Mesenchymal stem cell (in vitro differentiated cells and primary cell): ENCODE measurements around the gene YWHAH. TPM values are rescaled to one million over a fixed set of nuclear protein-coding genes. Genes with fewer than 3 reads are reported as not detected.
A peak's percentile ranks its signal among the peaks of the same experiment; 100 is the strongest.

Source experiments
- DNase-seq: peaks from one replicate; pipeline ENCODE4 v3.0.0-alpha.2; 2013
- H2AFZ ChIP-seq: one replicate; pipeline ENCODE4 v1.6.1; 2013; ENCODE audit warnings: low read depth, mild to moderate bottlenecking, control low read depth, inconsistent platforms, low read length, moderate library complexity
- H2AK5ac ChIP-seq: 2 replicates; pipeline ENCODE4 v1.6.1; 2013; ENCODE audit warnings: low read length, moderate library complexity, mild to moderate bottlenecking, inconsistent platforms; ENCODE audit not compliant: severe bottlenecking
- H2BK120ac ChIP-seq: one replicate; pipeline ENCODE4 v1.6.1; 2013; ENCODE audit warnings: low read depth, mild to moderate bottlenecking, inconsistent platforms, low read length, moderate library complexity
- H2BK12ac ChIP-seq, 2 experiments: one replicate each; pipeline ENCODE4 v1.6.1; 2013; ENCODE audit warnings: inconsistent platforms in 2 of 2, low read length in 2 of 2, mild to moderate bottlenecking in 2 of 2, moderate library complexity in 2 of 2, control low read depth in 1 of 2
- H2BK15ac ChIP-seq: one replicate; pipeline ENCODE4 v1.6.1; 2013; ENCODE audit warnings: mild to moderate bottlenecking, low read depth, inconsistent platforms; ENCODE audit not compliant: poor library complexity, severe bottlenecking
- H2BK5ac ChIP-seq: 2 replicates; pipeline ENCODE4 v1.6.1; 2013; ENCODE audit warnings: low read depth, mild to moderate bottlenecking, low read length, control low read depth, inconsistent platforms; ENCODE audit not compliant: poor library complexity, severe bottlenecking
- H3K14ac ChIP-seq, 2 experiments: one replicate each; pipeline ENCODE4 v1.6.1; 2013; ENCODE audit warnings: inconsistent platforms in 2 of 2, low read length in 2 of 2, control low read depth in 1 of 2, mild to moderate bottlenecking in 1 of 2, moderate library complexity in 1 of 2
- H3K18ac ChIP-seq, 2 experiments: one replicate each; pipeline ENCODE4 v1.6.1; 2013; ENCODE audit warnings: inconsistent platforms in 2 of 2, low read length in 2 of 2, control low read depth in 1 of 2, low read depth in 1 of 2, mild to moderate bottlenecking in 1 of 2
- H3K23ac ChIP-seq, 2 experiments: one replicate each; pipeline ENCODE4 v1.6.1; 2013; ENCODE audit warnings: inconsistent platforms in 2 of 2, low read length in 2 of 2, mild to moderate bottlenecking in 2 of 2, moderate library complexity in 2 of 2, control low read depth in 1 of 2
- H3K27ac ChIP-seq: 2 replicates; pipeline ENCODE4 v1.5.1; 2013; ENCODE audit warnings: mild to moderate bottlenecking, moderate library complexity, low read length, control low read depth, inconsistent platforms; ENCODE audit not compliant: poor library complexity, severe bottlenecking
- H3K27me3 ChIP-seq, 2 experiments: 2 replicates each; pipeline versions ENCODE4 v1.6.1 to v1.7.0; 2013; ENCODE audit warnings: low read length in 2 of 2, mild to moderate bottlenecking in 2 of 2, moderate library complexity in 2 of 2, control low read depth in 1 of 2, inconsistent platforms in 1 of 2; ENCODE audit not compliant: control insufficient read depth in 1 of 2, insufficient read depth in 1 of 2
- H3K36me3 ChIP-seq, 2 experiments: 2 replicates each; pipeline versions ENCODE4 v1.6.1 to v1.7.0; 2013; ENCODE audit warnings: low read length in 2 of 2, control low read depth in 1 of 2, inconsistent platforms in 1 of 2, low read depth in 1 of 2, mild to moderate bottlenecking in 1 of 2; ENCODE audit not compliant: insufficient read depth in 2 of 2, control insufficient read depth in 1 of 2
- H3K4ac ChIP-seq, 2 experiments: one replicate each; pipeline ENCODE4 v1.6.1; 2013; ENCODE audit warnings: inconsistent platforms in 2 of 2, low read length in 2 of 2, mild to moderate bottlenecking in 2 of 2, moderate library complexity in 2 of 2, control low read depth in 1 of 2, low read depth in 1 of 2
- H3K4me1 ChIP-seq: 2 replicates; pipeline ENCODE4 v1.6.1; 2013; ENCODE audit warnings: low read depth, low read length, control low read depth; ENCODE audit not compliant: control insufficient read depth, insufficient read depth
- H3K4me2 ChIP-seq: 2 replicates; pipeline ENCODE4 v1.6.1; 2013; ENCODE audit warnings: low read length, mild to moderate bottlenecking, inconsistent platforms; ENCODE audit not compliant: poor library complexity, severe bottlenecking
- H3K4me3 ChIP-seq, 2 experiments: 2 replicates each; pipeline versions ENCODE4 v1.5.1 to v1.7.0; 2013; ENCODE audit warnings: low read length in 2 of 2, mild to moderate bottlenecking in 2 of 2, control low read depth in 1 of 2, low read depth in 1 of 2; ENCODE audit not compliant: insufficient read depth in 1 of 2
- H3K79me1 ChIP-seq: replicated peaks from 2 replicates; pipeline ENCODE4 v1.6.1; 2013; ENCODE audit warnings: mild to moderate bottlenecking, control low read depth, low read length, inconsistent platforms; ENCODE audit not compliant: poor library complexity, severe bottlenecking
- H3K9ac ChIP-seq: 2 replicates; pipeline ENCODE4 v1.7.0; 2013; ENCODE audit warnings: mild to moderate bottlenecking, low read length, moderate library complexity
- H3K9me3 ChIP-seq: 2 replicates; pipeline ENCODE4 v1.7.0; 2013; ENCODE audit warnings: mild to moderate bottlenecking, low read length; ENCODE audit not compliant: control insufficient read depth
- H4K8ac ChIP-seq: one replicate; pipeline ENCODE4 v1.6.1; 2013; ENCODE audit warnings: inconsistent platforms, mild to moderate bottlenecking, low read length, moderate library complexity
- H4K91ac ChIP-seq: one replicate; pipeline ENCODE4 v1.6.1; 2013; ENCODE audit warnings: mild to moderate bottlenecking, low read length, inconsistent platforms
- WGBS: methylation state at CpG from one replicate; pipeline ENCODE4 v1.1.7; 2013; ENCODE audit warnings: mixed read lengths; 5-methylcytosine and 5-hydroxymethylcytosine counted together
- polyA plus RNA-seq, 2 experiments: library from polyadenylated mRNA; stranded (reverse); fragments of 200-250 nt; gene quantifications; one replicate each; pipeline ENCODE4 v1.2.3, GENCODE V29; 2013

Gene YWHAH
- polyA plus RNA-seq (2013, experiment 1 of 2): 82.2 TPM
- 82.8 TPM for polyA plus RNA-seq (2013, experiment 2 of 2)

DNA sequence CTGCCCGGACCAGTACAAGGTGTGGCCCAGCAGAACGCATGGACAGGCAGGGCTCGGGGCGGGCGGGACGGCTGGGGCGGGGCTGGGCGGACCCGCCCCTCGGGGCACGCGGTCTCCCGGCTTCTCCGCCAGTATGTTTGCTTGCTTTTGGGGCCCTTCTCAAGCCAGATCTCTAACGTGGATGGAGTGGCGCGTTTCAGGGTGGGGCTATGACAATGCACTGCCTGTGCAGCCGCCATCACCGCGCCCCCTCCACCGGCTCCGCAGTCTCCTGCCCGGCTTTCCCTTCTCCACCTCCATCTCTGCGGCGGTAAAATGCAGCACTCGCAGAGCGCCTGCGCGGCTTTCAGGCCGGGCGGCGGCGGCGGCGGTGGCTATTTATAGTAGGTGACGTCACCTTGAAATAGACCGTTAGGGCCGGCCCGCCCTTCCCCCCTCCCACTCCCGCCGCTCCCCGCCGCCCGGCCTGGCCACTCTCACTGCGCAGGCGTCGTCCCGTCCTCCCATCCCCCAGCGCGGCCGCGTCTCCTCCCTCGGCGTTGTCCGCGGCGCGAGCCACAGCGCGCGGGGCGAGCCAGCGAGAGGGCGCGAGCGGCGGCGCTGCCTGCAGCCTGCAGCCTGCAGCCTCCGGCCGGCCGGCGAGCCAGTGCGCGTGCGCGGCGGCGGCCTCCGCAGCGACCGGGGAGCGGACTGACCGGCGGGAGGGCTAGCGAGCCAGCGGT is at the start of gene YWHAH:
TSS of gene YWHAH (plus strand) at position 558 of the 722 bp plus-strand sequence. CDS start 199 bp downstream, outside the sequence.
- H3K4me3 ChIP-seq: peak within 1 kb of the TSS; percentile 94 to 100
- H3K23ac ChIP-seq: peak within 1 kb of the TSS in 1 of 2 experiments; percentile 94
- no peaks in the 10 kb centered on the region for H3K9me3 ChIP-seq
- peak within 1 kb of the TSS; percentile 93 for H2AFZ ChIP-seq
- H3K36me3 ChIP-seq: peaks cover 7 to 17% of the 10 kb centered on the region in 2 experiments
- peak within 1 kb of the TSS; percentile 95 for H3K9ac ChIP-seq
- peak within 1 kb of the TSS; percentile 87 to 94 for H3K4ac ChIP-seq
- peak within 1 kb of the TSS; percentile 94 to 97 for H3K14ac ChIP-seq
- H2BK5ac ChIP-seq: peak within 1 kb of the TSS; percentile 95
- H4K91ac ChIP-seq: peak within 1 kb of the TSS; percentile 99
- peak; percentile 93 for DNase-seq
- H2BK12ac ChIP-seq: peak within 1 kb of the TSS; percentile 82 to 92
- peak within 1 kb of the TSS; percentile 96 for H4K8ac ChIP-seq
- peak within 1 kb of the TSS; percentile 79 for H2BK120ac ChIP-seq
- H3K79me1 ChIP-seq: no peaks in the 10 kb centered on the region
- no peaks in the 10 kb centered on the region for H3K27me3 ChIP-seq
- peak within 1 kb of the TSS; percentile 94 for H3K4me2 ChIP-seq
- H2AK5ac ChIP-seq: peak within 1 kb of the TSS; percentile 49
- peak within 1 kb of the TSS; percentile 99 for H3K18ac ChIP-seq
- WGBS: under 1% methylated on average over 52 of the region's 86 CpGs
- peak within 1 kb of the TSS; percentile 82 for H2BK15ac ChIP-seq
- H3K4me1 ChIP-seq: peaks cover 8% of the 10 kb centered on the region
- peak within 1 kb of the TSS; percentile 77 for H3K27ac ChIP-seq

DNA sequence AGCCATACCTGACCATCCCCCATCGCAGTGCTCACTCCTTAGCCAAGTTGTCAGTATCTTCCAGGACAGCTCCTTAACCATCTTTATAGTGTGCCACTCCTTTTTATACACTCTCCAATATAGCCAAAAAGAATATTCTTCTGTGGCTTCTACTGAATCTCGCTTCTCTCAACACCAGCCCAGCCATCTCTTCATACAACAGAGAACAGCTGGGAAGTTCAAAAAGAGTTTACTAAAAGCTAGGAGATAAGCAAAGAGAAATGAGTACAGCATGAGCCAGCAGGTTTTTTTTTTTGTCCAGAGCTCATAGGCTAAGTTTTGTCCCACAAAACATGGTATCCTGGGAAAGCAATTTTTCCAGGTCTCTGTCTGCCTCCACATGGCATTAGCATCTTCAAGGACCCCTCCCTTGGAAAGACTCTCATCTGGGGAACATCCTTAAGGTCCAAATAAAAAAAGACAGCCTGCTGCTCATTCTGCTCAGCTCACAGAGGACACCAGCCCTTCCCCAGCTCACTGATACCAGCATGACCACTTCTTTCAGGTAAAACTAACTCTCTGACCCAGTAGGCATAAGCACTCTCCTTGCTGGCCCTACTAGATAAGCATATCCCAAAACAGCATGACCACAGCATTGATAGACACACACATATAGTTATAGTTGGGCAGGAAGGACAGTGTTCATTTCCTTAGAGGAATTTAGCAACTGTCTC is 48.8 kb upstream of the YWHAH start:
- no peaks in the 10 kb centered on the region for H3K9me3 ChIP-seq
- no peak overlapping the region for H3K9ac ChIP-seq
- no peak overlapping the region for H3K23ac ChIP-seq
- H2BK5ac ChIP-seq: no peak overlapping the region
- H2BK15ac ChIP-seq: no peak overlapping the region
- no peak overlapping the region for H3K18ac ChIP-seq
- DNase-seq: no peak
- H2BK120ac ChIP-seq: no peak overlapping the region
- peaks cover 14 to 41% of the 10 kb centered on the region in 2 experiments for H3K36me3 ChIP-seq
- no peaks in the 10 kb centered on the region for H3K79me1 ChIP-seq
- H3K4ac ChIP-seq: no peak overlapping the region
- no peak overlapping the region for H3K4me2 ChIP-seq
- no peaks in the 10 kb centered on the region for H3K27me3 ChIP-seq
- H3K27ac ChIP-seq: no peak overlapping the region
- no peak overlapping the region for H2BK12ac ChIP-seq
- H3K4me1 ChIP-seq: no peaks in the 10 kb centered on the region
- no peak overlapping the region for H3K4me3 ChIP-seq
- H4K8ac ChIP-seq: no peak overlapping the region
- no peak overlapping the region for H2AK5ac ChIP-seq
- H3K14ac ChIP-seq: no peak overlapping the region
- WGBS: 88% methylated on average over 2 of the region's 2 CpGs
- H2AFZ ChIP-seq: no peak overlapping the region
- H4K91ac ChIP-seq: no peak overlapping the region

GRCh38 chr22:31896472-31896871 is 47.9 kb upstream of the YWHAH start:
- H3K79me1 ChIP-seq: no peaks in the 10 kb centered on the region
- H3K4me1 ChIP-seq: no peaks in the 10 kb centered on the region
- no peak overlapping the region for H3K27ac ChIP-seq
- no peaks in the 10 kb centered on the region for H3K9me3 ChIP-seq
- no peak overlapping the region for H3K4me3 ChIP-seq
- no peak overlapping the region for H2BK5ac ChIP-seq
- no peaks in the 10 kb centered on the region for H3K27me3 ChIP-seq
- no CpG with 5 or more reads among the region's 1 CpG for WGBS
- H3K36me3 ChIP-seq: peaks cover 14 to 44% of the 10 kb centered on the region in 2 experiments
- no peak overlapping the region for H3K23ac ChIP-seq
- H3K4ac ChIP-seq: no peak overlapping the region
- no peak overlapping the region for H3K4me2 ChIP-seq
- H4K91ac ChIP-seq: no peak overlapping the region
- no peak overlapping the region for H3K14ac ChIP-seq
- H2AK5ac ChIP-seq: no peak overlapping the region
- DNase-seq: no peak
- no peak overlapping the region for H2BK12ac ChIP-seq
- no peak overlapping the region for H3K18ac ChIP-seq
- no peak overlapping the region for H3K9ac ChIP-seq
- no peak overlapping the region for H2AFZ ChIP-seq
- H4K8ac ChIP-seq: no peak overlapping the region
- no peak overlapping the region for H2BK15ac ChIP-seq
- H2BK120ac ChIP-seq: no peak overlapping the region
